HG02840 (cell line): ENCODE results near the gene GIPC2.
"Not testable (repeated sequence)": the region's sequence is repeated elsewhere in the genome, so short reads cannot be mapped to it uniquely, and the experiment has no call there.

Experiments
- ATAC-seq: cut with Tn5 transposase; IDR thresholded peaks from one replicate; pipeline ENCODE4 v1.9.1; 2021; ENCODE audit warnings: mild to moderate bottlenecking, moderate library complexity, moderate number of reproducible peaks; ENCODE audit not compliant: unreplicated experiment, low FRiP score

Gene GIPC2

DNA sequence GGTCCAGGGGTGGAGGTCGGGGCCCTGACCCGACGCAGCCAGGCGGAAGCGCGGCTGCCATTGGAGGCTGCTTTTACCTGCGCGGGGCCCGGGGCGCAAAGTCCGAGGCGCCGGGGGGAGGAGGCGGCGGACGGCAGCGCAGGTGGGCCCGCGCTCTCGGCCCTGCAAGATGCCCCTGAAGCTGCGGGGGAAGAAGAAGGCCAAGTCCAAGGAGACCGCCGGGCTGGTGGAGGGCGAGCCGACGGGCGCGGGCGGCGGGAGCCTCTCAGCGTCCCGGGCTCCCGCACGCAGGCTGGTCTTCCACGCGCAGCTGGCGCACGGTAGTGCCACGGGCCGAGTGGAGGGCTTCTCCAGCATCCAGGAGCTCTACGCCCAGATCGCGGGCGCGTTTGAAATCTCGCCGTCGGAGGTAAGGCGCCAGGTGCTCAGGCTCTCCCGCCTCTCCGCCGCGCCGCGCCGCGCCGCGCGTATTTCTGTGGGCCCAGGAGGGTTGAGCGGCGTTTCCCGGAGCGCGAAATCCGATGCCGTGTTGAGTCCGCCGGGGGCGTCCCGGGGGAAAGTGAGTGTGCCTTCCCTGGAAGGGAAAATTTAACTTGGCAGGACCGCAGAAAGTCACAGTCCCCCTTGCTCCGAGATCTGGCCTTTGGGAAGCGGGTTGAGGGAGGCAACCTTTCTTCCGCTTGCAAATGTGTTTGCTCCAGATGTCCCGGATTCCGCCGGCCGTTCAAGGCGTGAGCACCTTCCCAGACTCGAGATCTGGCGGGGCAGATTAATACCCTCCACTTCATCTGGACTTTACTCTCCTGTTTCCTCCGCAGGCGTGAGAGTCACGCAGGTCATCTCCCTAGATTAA, at the start of gene GIPC2:
GIPC2 (plus strand) TSS at position 41 of the 853 bp plus-strand sequence; CDS start at position 170, 129 bp downstream.
- ATAC-seq = no peak

GRCh38 chr1:77996734-77997133, 49.0 kb upstream of the GIPC2 start:
- no peak for ATAC-seq

GRCh38 chr1:78000536-78000935, 45.2 kb upstream of the GIPC2 start:
- not testable (repeated sequence) for ATAC-seq

GRCh38 chr1:78003070-78003746, 42.6 kb upstream of the GIPC2 start:
- ATAC-seq = no peak

GRCh38 chr1:78003882-78004718, 41.7 kb upstream of the GIPC2 start:
- ATAC-seq = peak; percentile 37

- peak; percentile 98 for ATAC-seq
These were observed 40.9 kb upstream of the GIPC2 start, which contains the start of gene DNAJB4 for GRCh38 chr1:78004719-78005447. Gene DNAJB4, plus strand, starts transcription at chr1:78004939. Its CDS starts 172 bp downstream, at chr1:78005111.

DNA sequence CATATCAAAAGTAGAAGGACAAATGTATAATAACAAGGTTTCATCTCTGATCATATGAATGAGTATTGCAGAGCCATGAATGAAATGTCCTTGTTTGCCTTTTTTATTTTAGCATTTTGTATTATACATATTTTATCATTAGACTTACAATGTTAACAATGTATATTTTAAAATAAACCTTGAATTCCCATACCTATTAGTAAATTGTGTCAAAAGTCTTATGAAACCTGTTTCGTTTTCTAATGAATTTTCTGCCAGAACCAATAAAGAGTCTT, 40.4 kb upstream of the GIPC2 start:
- no peak for ATAC-seq

- no peak for ATAC-seq
These were observed 40.0 kb upstream of the GIPC2 start for GRCh38 chr1:78005755-78006154.

DNA sequence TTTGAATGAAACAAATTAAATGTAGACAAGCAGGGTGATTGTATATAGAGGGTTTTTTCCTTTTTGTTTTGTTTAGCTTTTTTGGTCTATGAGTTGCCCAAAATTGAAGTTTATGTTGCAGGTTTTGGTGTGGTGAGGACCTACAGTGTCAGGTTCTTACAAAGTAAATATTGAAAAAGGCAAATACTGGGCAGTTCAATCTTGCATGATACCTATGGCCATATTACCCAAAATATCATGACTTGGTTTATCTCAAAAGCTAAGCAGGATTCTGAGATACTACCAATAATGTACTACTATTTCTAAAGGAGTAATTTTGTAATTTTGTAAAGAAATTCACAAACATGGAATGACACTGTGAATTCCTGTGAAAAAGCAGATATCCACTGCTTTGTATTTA, 39.2 kb upstream of the GIPC2 start:
- no peak for ATAC-seq

DNA sequence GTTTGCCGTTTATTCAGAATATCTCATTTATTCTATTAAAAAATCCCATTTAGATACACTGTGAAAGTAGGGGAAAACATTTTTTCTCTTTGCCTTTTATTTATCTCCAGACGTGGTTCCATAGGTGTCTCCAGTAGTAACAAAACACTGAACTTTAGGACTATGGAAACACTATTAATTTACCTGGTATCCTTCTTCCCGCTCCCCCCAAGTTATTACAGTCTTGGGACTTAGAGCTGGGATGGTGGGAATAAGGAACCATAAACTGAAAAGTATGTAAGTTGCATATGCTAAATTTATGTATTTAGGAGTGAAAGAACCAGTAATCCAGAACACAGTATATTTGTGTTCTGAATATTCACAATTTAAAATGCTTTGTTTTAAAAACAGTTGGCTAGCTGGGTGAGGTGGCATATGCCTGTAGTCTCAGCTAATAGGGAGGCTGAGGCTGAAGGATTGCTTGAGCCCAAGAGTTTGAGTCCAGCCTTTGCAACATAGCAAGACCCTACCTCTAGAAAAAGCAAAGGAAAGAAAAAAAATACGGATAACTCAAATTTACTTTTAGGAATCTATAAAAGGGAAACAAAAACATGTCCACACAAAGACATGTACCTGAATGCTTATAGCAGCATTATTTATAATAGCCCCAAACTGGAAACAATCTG, 38.0 kb upstream of the GIPC2 start:
- ATAC-seq = no peak

- no peak for ATAC-seq
These were observed 36.5 kb upstream of the GIPC2 start for GRCh38 chr1:78009276-78009675.

- ATAC-seq = no peak
These were observed 35.9 kb upstream of the GIPC2 start for GRCh38 chr1:78009836-78010235.

GRCh38 chr1:78011050-78011449, 34.7 kb upstream of the GIPC2 start:
- no peak for ATAC-seq

GRCh38 chr1:78015148-78015547, 30.6 kb upstream of the GIPC2 start:
- ATAC-seq = no peak

DNA sequence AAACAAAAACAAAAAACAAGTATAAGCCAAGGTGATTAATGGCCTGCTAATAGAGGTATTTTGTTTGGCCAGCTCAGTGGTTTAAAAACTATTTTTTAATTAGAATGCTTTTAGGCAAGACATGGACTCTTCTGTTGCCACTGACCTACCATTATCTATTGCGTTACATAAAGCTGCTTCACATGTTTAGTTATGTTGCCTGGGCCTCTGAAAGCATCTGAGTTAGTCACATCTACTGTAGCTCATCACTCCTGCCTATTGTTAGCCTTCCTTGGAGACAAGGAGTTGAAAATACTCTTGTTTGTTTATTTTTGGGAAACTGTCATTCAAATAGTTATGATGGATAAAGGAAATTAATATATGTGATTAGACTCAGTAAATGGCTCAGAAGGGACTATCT, 26.7 kb upstream of the GIPC2 start:
- ATAC-seq = no peak

DNA sequence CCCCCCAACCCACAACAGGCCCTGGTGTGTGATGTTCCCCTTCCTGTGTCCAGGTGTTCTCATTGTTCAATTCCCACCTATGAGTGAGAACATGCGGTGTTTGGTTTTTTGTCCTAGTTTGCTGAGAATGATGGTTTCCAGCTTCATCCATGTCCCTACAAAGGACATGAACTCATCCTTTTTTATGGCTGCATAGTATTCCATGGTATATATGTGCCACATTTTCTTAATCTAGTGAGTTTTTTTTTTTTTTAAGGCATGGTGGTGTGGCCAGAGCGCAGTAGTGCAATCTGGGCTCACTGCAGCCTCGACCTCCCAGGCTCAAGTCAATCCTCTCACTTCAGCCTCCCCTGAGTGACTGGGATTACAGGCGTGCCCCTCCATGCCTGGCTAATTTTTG, 24.6 kb upstream of the GIPC2 start:
- not testable (repeated sequence) for ATAC-seq

DNA sequence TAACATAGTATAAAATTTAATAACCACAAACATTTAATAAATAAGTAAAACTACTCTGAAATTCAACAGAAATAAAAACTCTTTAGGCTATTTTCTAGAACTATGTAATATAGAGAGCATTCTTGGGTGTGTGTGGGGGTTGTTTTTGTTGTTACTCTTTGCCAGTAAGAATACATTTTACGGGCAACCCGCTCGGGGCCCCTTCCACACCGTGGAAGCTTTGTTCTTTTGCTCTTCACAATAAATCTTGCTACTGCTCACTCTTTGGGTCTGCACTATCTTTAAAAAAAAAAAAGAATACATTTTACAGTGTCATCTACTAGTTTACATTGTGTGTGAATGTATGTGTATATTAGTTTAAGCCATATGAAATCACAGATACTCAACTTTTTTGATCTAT, 16.0 kb upstream of the GIPC2 start:
- ATAC-seq = no peak

- ATAC-seq = no peak
These were observed 12.6 kb upstream of the GIPC2 start for GRCh38 chr1:78032996-78033796.

DNA sequence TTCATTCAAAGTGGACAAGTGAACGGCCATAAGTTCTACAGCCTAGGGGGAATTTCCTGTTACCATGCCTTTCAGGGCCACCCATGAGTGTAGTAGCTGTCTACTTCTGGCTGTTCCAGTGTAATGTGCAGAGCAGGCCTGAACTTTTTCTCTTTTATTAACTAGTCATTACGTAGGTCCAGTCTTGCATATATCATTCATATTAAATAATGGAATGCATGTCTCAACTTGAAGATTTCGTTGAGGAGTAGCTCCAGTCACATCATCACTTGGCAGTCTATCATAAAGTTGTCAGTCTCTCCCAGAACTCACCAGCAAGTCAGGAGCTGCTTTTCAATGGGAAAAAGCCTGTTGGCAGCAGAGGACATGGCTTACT, 12.0 kb upstream of the GIPC2 start:
- ATAC-seq = no peak
